Activated CD4-positive, alpha-beta T cell treated with anti-CD3 and anti-CD28 coated beads, Interleukin-2, amount 10 ng/mL, durations not matched to agents 7 days and 5 days (primary cell): ENCODE results near the gene LGMN. TPM values are rescaled to one million over a fixed set of nuclear protein-coding genes. Genes with fewer than 3 reads are reported as not detected.

Experiments
- CTCF ChIA-PET: fragments of 350-600 bp; sonication (Branson Sonifier 250); formaldehyde crosslinking; loops from one replicate; lab custom pipeline; 2021; ENCODE audit warnings: antibody characterized with exemption; lab: Charles Lee
- POLR2A ChIA-PET: fragments of 350-600 bp; sonication (Branson Sonifier 250); formaldehyde crosslinking; loops from one replicate; lab custom pipeline; 2021; ENCODE audit warnings: antibody characterized with exemption; lab: Charles Lee
- DNase-seq: peaks from one replicate; pipeline ENCODE4 v3.0.0-alpha.2; 2020
- H3K27ac Mint-ChIP-seq: one replicate; pipeline ENCODE4 v1.8.0; 2021; ENCODE audit warnings: mild to moderate bottlenecking, moderate library complexity, mixed read lengths
- H3K27me3 Mint-ChIP-seq: one replicate; pipeline ENCODE4 v1.8.0; 2021; ENCODE audit warnings: mixed read lengths
- H3K36me3 Mint-ChIP-seq: one replicate; pipeline ENCODE4 v1.8.0; 2021; ENCODE audit warnings: low read depth, mixed read lengths
- H3K4me1 Mint-ChIP-seq: one replicate; pipeline ENCODE4 v1.8.0; 2021; ENCODE audit warnings: mixed read lengths
- H3K4me3 Mint-ChIP-seq: one replicate; pipeline ENCODE4 v1.8.0; 2021; ENCODE audit warnings: mild to moderate bottlenecking, moderate library complexity, mixed read lengths
- H3K9me3 Mint-ChIP-seq: one replicate; pipeline ENCODE4 v1.8.0; 2021; ENCODE audit warnings: mixed read lengths
- total RNA-seq, 2 experiments: library from RNA; stranded (reverse); gene quantifications; one replicate each; pipeline ENCODE4 v1.2.3, GENCODE V29; 2021

LGMN gene
- total RNA-seq, 2 experiments from 2014 or later = 4.7 to 4.8 TPM

- H3K9me3 Mint-ChIP-seq = no peaks in the 10 kb centered on the region
- no peak for DNase-seq
- H3K27me3 Mint-ChIP-seq = peaks cover 9% of the 10 kb centered on the region
- POLR2A ChIA-PET = interaction anchor here (0.6 kb wide), 1 partner anchor 80 kb away, joined by 4 read pairs; no protein-coding TSS in a partner anchor
- no peaks in the 10 kb centered on the region for H3K4me1 Mint-ChIP-seq
- H3K4me3 Mint-ChIP-seq = no peak overlapping the region
- no peaks in the 10 kb centered on the region for H3K36me3 Mint-ChIP-seq
- CTCF ChIA-PET = interaction anchor here (1.2 kb wide), 1 partner anchor 9 kb away, joined by 7 read pairs; no protein-coding TSS in a partner anchor
- H3K27ac Mint-ChIP-seq = no peak overlapping the region
Measured at GRCh38 chr14:92698393-92698792, 50.0 kb downstream of the LGMN start.

- DNase-seq = no peak
- peaks cover 5% of the 10 kb centered on the region for H3K4me1 Mint-ChIP-seq
- POLR2A ChIA-PET = no interaction called here
- H3K4me3 Mint-ChIP-seq = no peak overlapping the region
- no peaks in the 10 kb centered on the region for H3K36me3 Mint-ChIP-seq
- CTCF ChIA-PET = interaction anchor here (0.5 kb wide), 1 partner anchor 438 kb away, joined by 10 read pairs; no protein-coding TSS in a partner anchor
- H3K27me3 Mint-ChIP-seq = peaks cover 9% of the 10 kb centered on the region
- no peak overlapping the region for H3K27ac Mint-ChIP-seq
- no peaks in the 10 kb centered on the region for H3K9me3 Mint-ChIP-seq
Measured at GRCh38 chr14:92696366-92696765, 52.1 kb downstream of the LGMN start.

DNA sequence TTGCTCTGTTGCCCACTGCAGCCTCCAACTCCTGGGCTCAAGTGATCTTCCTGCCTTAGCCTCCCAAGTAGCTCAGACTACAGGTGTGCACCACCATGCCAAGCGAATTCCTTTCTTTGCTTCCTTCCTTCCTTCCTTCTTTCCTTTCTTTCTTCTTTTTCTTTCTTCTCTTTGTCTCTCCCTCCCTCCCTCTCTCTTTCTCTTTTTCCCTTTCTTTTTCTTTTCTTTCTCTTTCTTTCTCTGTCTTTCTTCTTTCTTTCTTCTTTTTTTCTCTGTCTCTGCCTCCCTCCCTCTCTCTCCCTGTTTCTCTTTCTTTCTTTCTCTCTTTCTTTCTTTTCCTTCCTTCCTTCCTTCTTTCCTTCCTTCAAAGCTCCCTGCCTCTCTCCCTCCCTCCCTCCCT lies 52.9 kb downstream of the LGMN start:
- Mint-ChIP-seq H3K27ac (no peak overlapping the region), H3K9me3 (no peaks in the 10 kb centered on the region), H3K36me3 (no peaks in the 10 kb centered on the region), H3K27me3 (peaks cover 9% of the 10 kb centered on the region), H3K4me3 (no peak overlapping the region), H3K4me1 (peaks cover 5% of the 10 kb centered on the region)
- DNase-seq = no peak
- POLR2A ChIA-PET = no interaction called here
- CTCF ChIA-PET = no interaction called here

- Mint-ChIP-seq H3K9me3 (no peaks in the 10 kb centered on the region), H3K4me3 (no peak overlapping the region), H3K36me3 (no peaks in the 10 kb centered on the region), H3K27me3 (peaks cover 9% of the 10 kb centered on the region), H3K27ac (no peak overlapping the region), H3K4me1 (peaks cover 5% of the 10 kb centered on the region)
- no peak for DNase-seq
- ChIA-PET POLR2A (no interaction called here), CTCF (no interaction called here)
Measured at GRCh38 chr14:92694807-92695206, 53.6 kb downstream of the LGMN start.

DNA sequence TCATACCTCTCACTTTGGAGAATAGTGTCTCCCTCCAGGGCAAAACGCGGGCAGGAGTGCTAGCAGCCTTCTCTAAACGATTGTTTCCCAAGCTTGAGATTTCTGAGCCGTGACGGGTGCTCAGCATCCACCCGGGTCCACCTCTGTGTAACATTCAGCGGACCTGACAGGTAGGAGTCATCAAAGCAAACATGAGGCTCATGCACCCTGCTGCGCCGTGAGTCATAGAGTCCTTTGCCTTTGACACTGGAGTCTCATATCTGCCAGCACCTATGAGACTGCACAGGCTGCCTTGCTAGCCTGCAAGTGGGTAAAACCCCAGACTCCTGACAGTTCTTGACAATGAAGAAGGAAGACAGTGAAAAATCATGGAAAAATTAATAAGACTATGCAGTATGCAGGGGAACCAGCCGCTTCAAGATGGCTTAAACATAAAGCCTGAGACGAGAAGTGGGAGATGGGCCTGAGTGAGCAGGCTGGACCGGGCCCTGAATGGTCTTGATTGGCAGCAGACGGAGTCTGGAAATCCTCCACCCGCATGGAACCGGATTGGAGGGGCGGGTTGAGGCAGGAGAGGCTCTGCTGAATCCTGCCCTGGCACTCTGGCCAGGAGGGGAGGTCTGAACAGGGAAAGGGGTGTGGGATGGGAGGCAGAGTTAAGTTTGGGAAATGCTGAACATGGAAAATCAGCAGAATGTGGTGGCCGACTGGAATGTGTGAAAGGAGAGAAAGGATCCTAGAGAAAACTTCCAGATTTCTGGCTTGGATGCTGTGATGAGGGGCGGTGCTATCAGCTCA lies 54.2 kb downstream of the LGMN start:
- peaks cover 9% of the 10 kb centered on the region for H3K27me3 Mint-ChIP-seq
- no peaks in the 10 kb centered on the region for H3K9me3 Mint-ChIP-seq
- DNase-seq = no peak
- H3K4me1 Mint-ChIP-seq = peaks cover 5% of the 10 kb centered on the region
- ChIA-PET POLR2A (no interaction called here), CTCF (no interaction called here)
- no peaks in the 10 kb centered on the region for H3K36me3 Mint-ChIP-seq
- no peak overlapping the region for H3K27ac Mint-ChIP-seq
- no peak overlapping the region for H3K4me3 Mint-ChIP-seq

- Mint-ChIP-seq H3K36me3 (peaks cover 3% of the 10 kb centered on the region), H3K4me1 (peaks cover 5% of the 10 kb centered on the region), H3K4me3 (no peak overlapping the region), H3K9me3 (no peaks in the 10 kb centered on the region), H3K27me3 (peaks cover 6% of the 10 kb centered on the region), H3K27ac (no peak overlapping the region)
- ChIA-PET CTCF (no interaction called here), POLR2A (no interaction called here)
- DNase-seq = no peak
Measured at GRCh38 chr14:92692822-92693226, 55.6 kb downstream of the LGMN start.

DNA sequence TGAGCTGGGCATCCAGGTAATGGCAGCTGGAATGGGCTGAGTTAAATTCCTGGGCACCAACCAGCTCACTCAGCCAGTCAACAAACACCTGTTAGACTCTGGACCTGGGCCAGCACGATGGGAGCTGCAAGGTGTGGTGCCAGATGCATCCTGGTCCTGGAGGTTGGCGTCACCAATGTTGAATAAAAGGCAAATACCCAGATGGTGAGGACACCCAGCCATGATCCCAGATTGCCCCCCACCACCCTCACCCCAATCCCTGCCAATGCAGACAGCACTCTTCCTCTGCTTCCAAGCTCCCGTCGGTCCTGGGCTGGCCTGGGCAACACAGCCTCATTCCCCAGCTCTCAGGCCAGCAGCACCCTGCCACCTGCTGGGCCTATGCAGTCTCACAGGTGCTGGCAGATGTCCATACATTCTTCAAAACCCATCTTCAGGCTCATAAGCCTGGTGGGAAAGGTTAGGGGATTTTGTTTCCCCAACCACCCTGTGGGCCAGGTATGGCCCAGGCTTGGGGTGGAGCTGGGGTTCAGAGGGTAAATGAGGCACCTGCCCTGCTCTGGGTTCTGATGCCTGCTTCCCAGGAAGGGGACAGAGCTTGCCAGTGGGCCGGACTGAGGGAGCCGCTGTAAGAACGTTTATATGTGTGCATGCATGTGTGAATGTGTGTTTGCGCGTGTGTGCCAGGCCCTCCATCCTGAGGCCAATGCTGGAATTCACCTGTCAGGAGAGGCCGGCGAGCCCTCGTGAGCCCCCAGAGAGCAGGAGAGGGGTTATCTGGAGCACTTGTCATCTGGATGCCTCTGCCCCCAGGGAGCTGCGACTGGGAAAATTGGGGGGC lies 58.0 kb downstream of the LGMN start:
- POLR2A ChIA-PET = no interaction called here
- H3K9me3 Mint-ChIP-seq = no peaks in the 10 kb centered on the region
- H3K36me3 Mint-ChIP-seq = peaks cover 16% of the 10 kb centered on the region
- peaks cover 5% of the 10 kb centered on the region for H3K4me1 Mint-ChIP-seq
- CTCF ChIA-PET = interaction anchor here (0.8 to 1.7 kb wide), 9 partner anchors 13 to 551 kb away, joined by 3 to 5 read pairs (median 3); partner anchors contain the start of gene LGMN
- no peak for DNase-seq
- no peak overlapping the region for H3K27ac Mint-ChIP-seq
- peaks cover 2% of the 10 kb centered on the region for H3K27me3 Mint-ChIP-seq
- H3K4me3 Mint-ChIP-seq = no peak overlapping the region

DNA sequence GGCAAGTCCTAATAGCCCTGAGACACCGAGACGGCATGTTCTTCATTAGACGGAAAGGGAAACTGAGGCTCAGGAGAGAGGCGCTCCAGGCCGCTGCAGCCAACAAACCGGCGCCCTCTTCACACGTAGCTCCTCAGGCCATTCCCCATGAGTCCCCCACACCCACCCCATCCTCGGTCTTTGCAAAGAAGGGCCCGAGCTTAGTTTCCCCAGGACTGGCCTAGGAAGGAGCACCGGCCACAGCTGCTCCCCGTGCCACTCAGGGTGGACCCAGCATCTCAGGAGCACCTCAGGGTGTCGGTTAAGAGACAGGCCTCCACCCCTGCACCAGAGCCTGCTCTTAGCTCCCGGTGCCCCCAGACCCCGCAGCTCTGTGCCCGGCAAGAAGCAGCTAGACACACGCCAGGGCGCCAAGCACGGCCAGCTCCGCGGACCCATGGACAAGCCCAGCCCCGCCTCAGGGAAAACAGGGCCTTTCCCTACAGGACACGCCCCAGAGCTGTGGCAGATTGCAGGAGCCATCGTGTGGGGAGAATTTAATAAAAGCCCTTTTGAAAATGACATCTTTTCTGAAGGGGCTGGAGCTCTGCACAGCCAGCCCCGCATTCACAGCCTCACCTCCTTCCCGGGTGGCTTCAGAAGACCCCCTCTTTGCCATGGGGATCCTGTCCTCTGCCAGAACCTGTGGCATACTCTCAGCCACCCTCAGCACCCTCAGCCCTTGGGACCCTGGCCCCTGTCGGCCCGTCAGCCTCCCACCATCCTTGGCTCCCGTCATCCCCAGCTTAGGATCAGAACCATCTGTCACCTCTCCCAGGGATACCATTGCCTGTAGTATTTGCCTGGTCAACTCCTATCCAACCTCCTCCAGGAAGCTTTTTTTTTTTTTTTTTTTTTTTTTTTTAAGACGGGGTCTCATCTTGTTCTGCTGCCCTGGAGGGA lies 59.7 kb downstream of the LGMN start:
- no peak for DNase-seq
- Mint-ChIP-seq H3K27ac (no peak overlapping the region), H3K9me3 (no peaks in the 10 kb centered on the region), H3K4me3 (no peak overlapping the region), H3K36me3 (peaks cover 16% of the 10 kb centered on the region), H3K27me3 (no peaks in the 10 kb centered on the region), H3K4me1 (peaks cover 5% of the 10 kb centered on the region)
- CTCF ChIA-PET = interaction anchor here (0.5 to 1.7 kb wide), 2 partner anchors 37 to 88 kb away, joined by 4 to 5 read pairs; no protein-coding TSS in a partner anchor
- POLR2A ChIA-PET = no interaction called here

DNA sequence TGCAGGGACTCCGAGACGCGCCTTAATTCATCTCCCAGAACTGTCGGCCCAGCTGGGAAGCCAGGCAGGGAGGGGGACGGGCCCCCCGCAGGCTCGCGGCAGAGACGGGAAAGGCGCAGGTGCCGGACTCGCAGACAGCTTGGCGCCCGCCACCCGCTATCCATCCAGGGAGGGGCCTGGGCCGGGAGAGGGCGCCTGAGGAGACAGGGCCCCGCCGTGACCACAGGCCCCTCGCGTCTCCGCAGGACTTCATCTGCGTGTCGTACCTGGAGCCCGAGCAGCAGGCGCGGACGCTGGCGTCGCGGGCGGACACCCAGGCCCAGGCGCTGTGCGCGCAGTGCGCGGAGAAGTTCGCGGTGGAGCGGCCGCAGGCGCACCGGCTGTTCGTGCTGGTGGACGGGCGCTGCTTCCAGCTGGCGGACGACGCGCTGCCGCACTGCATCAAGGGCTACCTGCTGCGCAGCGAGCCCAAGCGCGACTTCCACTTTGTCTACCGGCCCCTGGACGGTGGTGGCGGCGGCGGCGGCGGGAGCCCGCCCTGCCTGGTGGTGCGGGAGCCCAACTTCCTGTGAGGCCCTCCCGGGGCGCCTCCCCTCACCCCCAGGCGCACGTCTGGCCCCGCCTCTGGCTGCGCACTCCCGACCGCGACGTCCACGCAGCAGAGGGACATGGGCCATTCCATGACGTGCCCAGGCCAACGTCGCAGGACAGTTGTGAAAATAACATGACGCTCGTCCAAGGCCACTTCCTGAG lies 60.6 kb downstream of the LGMN start:
- CTCF ChIA-PET = no interaction called here
- H3K27me3 Mint-ChIP-seq = no peaks in the 10 kb centered on the region
- no peaks in the 10 kb centered on the region for H3K9me3 Mint-ChIP-seq
- no peak overlapping the region for H3K27ac Mint-ChIP-seq
- DNase-seq = no peak
- no peak overlapping the region for H3K4me3 Mint-ChIP-seq
- peaks cover 19% of the 10 kb centered on the region for H3K36me3 Mint-ChIP-seq
- POLR2A ChIA-PET = no interaction called here
- peaks cover 5% of the 10 kb centered on the region for H3K4me1 Mint-ChIP-seq

DNA sequence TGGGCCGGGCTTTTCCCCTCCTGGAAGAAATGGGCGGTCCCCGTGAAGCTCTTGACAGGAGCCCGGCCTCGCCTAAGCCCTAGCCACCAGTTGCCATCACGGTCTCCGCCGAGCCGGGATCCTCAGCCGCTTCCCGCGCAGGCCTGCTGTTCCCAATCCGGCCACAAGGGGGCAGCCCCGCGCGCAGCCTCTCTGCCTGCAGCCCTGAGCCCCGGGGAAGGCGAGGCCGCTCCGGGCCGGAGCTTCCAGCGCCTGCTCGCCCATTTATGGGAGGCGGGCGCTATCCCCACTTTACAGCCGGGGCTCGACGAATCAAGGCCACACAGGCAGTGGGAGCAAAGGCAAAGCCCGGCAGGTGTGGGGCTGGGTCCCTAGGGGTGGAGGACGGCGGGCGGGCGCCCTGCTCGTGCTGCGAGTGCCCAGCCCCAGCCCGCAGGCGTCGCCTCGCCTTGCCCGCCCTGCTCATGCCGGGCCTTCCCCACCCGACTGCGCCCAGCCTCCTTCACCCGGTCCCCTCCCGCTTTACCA lies 61.5 kb downstream of the LGMN start:
- no peaks in the 10 kb centered on the region for H3K27me3 Mint-ChIP-seq
- no peak overlapping the region for H3K27ac Mint-ChIP-seq
- ChIA-PET POLR2A (no interaction called here), CTCF (interaction anchor here (0.5 to 2.0 kb wide), 6 partner anchors 16 to 100 kb away, joined by 3 to 5 read pairs (median 4); no protein-coding TSS in a partner anchor)
- no peaks in the 10 kb centered on the region for H3K9me3 Mint-ChIP-seq
- H3K36me3 Mint-ChIP-seq = peaks cover 28% of the 10 kb centered on the region
- peaks cover 2% of the 10 kb centered on the region for H3K4me1 Mint-ChIP-seq
- H3K4me3 Mint-ChIP-seq = no peak overlapping the region
- DNase-seq = peak; percentile 60

GRCh38 chr14:92686411-92686899 lies 62.0 kb downstream of the LGMN start:
- ChIA-PET POLR2A (no interaction called here), CTCF (interaction anchor here (0.8 to 2.0 kb wide), 5 partner anchors 17 to 100 kb away, joined by 3 to 5 read pairs (median 4); no protein-coding TSS in a partner anchor)
- Mint-ChIP-seq H3K36me3 (peaks cover 29% of the 10 kb centered on the region), H3K4me3 (no peak overlapping the region), H3K27me3 (no peaks in the 10 kb centered on the region), H3K27ac (no peak overlapping the region), H3K9me3 (no peaks in the 10 kb centered on the region), H3K4me1 (peaks cover 4% of the 10 kb centered on the region)
- no peak for DNase-seq
